B cell (primary cell): ENCODE results near the gene KRTAP5-8. TPM values are rescaled to one million over a fixed set of nuclear protein-coding genes. Genes with fewer than 3 reads are reported as not detected.

Experiments used
- ATAC-seq: fragments of 200-7000 bp; cut with Tn5 transposase; one replicate; pipeline ENCODE4 v1.10.0; 2021; ENCODE audit warnings: low read depth, mild to moderate bottlenecking, moderate number of reproducible peaks, moderate library complexity
- CTCF ChIA-PET: fragments of 350-600 bp; sonication (Branson Sonifier 250); formaldehyde crosslinking; loops from one replicate; lab custom pipeline; 2021; ENCODE audit warnings: antibody characterized with exemption, inconsistent platforms; lab: Charles Lee
- POLR2A ChIA-PET: fragments of 350-600 bp; sonication (Branson Sonifier 250); formaldehyde crosslinking; loops from one replicate; lab custom pipeline; 2021; ENCODE audit warnings: antibody characterized with exemption; lab: Charles Lee
- DNase-seq: peaks from one replicate; pipeline ENCODE4 v3.0.0; 2013
- H2AFZ ChIP-seq: 2 replicates; pipeline ENCODE4 v1.6.1; 2012; ENCODE audit warnings: mild to moderate bottlenecking, low read depth, low read length; ENCODE audit not compliant: insufficient read depth, poor library complexity, severe bottlenecking
- H3K27ac ChIP-seq, 2 donors: 1 replicate in 1 of 2; 2 replicates in 1 of 2; pipeline ENCODE4 v1.5.1; 2012 to 2013; ENCODE audit warnings: low read length in 2 of 2, mild to moderate bottlenecking in 2 of 2, moderate library complexity in 1 of 2
- H3K27me3 ChIP-seq, 4 experiments: fragments of 200-600 bp in 1 of 4; sonication (generic) in 1 of 4; replicated peaks in 1 of 4; 1 replicate in 2 of 4; 2 replicates in 2 of 4; pipeline versions ENCODE4 v1.6.1 to v1.7.0; 2013 to 2016; ENCODE audit warnings: low read length in 3 of 4, mild to moderate bottlenecking in 2 of 4, mixed read lengths in 1 of 4, moderate library complexity in 1 of 4; ENCODE audit not compliant: insufficient read depth in 4 of 4, control insufficient read depth in 3 of 4; ENCODE audit errors: control extremely low read depth in 1 of 4
- H3K36me3 ChIP-seq, 2 experiments: replicated peaks in 1 of 2; 1 replicate in 1 of 2; 2 replicates in 1 of 2; pipeline versions ENCODE4 v1.6.1 to v1.7.1; 2013; ENCODE audit warnings: low read length in 1 of 2; ENCODE audit not compliant: insufficient read depth in 2 of 2, control insufficient read depth in 1 of 2; ENCODE audit errors: control extremely low read depth in 1 of 2, extremely low read depth in 1 of 2
- H3K4me1 ChIP-seq, 2 donors: fragments of 200-600 bp in 1 of 2; sonication (generic) in 1 of 2; 1 replicate in 1 of 2; 2 replicates in 1 of 2; pipeline versions ENCODE4 v1.5.1 to v1.6.1; 2013 to 2017; ENCODE audit warnings: low read length in 2 of 2; ENCODE audit not compliant: control insufficient read depth in 2 of 2, insufficient read depth in 2 of 2
- H3K4me2 ChIP-seq: replicated peaks from 2 replicates; pipeline ENCODE3; 2012; ENCODE audit warnings: mild to moderate bottlenecking, low read depth, low read length; ENCODE audit not compliant: poor library complexity, severe bottlenecking
- H3K4me3 ChIP-seq, 5 experiments: fragments of 200-600 bp in 1 of 5; sonication (generic) in 1 of 5; 1 replicate in 3 of 5; 2 replicates in 2 of 5; pipeline versions ENCODE4 v1.5.1 to v1.7.0; 2011 to 2016; ENCODE audit warnings: low read length in 4 of 5, mild to moderate bottlenecking in 4 of 5, low read depth in 2 of 5, control low read depth in 1 of 5, moderate library complexity in 1 of 5; ENCODE audit not compliant: insufficient read depth in 1 of 5; ENCODE audit errors: control extremely low read depth in 1 of 5, extremely low read depth in 1 of 5
- H3K79me2 ChIP-seq: fragments of 200-600 bp; sonication (generic); one replicate; pipeline ENCODE4 v1.6.0; 2016; ENCODE audit warnings: low read length; ENCODE audit not compliant: control insufficient read depth, insufficient read depth
- H3K9ac ChIP-seq: fragments of 200-600 bp; sonication (generic); 2 replicates; pipeline ENCODE4 v1.6.1; 2017; ENCODE audit warnings: mild to moderate bottlenecking, low read length, moderate library complexity
- H3K9me3 ChIP-seq, 3 donors: one replicate each; pipeline versions ENCODE4 v1.6.1 to v1.7.1; 2013; ENCODE audit warnings: low read length in 2 of 3; ENCODE audit not compliant: control insufficient read depth in 2 of 3, insufficient read depth in 1 of 3; ENCODE audit errors: control extremely low read depth in 1 of 3
- H4K20me1 ChIP-seq: 2 replicates; pipeline ENCODE4 v1.6.0; 2012; ENCODE audit warnings: mild to moderate bottlenecking, low read length; ENCODE audit not compliant: insufficient read depth, control insufficient read depth, poor library complexity, severe bottlenecking
- H3K27ac Mint-ChIP-seq: one replicate; pipeline ENCODE4 v1.8.0; 2021; ENCODE audit warnings: mixed read lengths
- H3K27me3 Mint-ChIP-seq: one replicate; pipeline ENCODE4 v1.8.0; 2021; ENCODE audit warnings: mixed read lengths
- H3K4me1 Mint-ChIP-seq: one replicate; pipeline ENCODE4 v1.8.0; 2021; ENCODE audit warnings: mixed read lengths
- H3K4me3 Mint-ChIP-seq: one replicate; pipeline ENCODE4 v1.8.0; 2021; ENCODE audit warnings: mixed read lengths
- H3K9me3 Mint-ChIP-seq: one replicate; pipeline ENCODE4 v1.8.0; 2022; ENCODE audit warnings: mixed read lengths; ENCODE audit not compliant: insufficient read depth
- EZH2 ChIP-seq: IDR thresholded peaks from 2 replicates; pipeline ENCODE4 v1.6.1; 2012; ENCODE audit warnings: borderline replicate concordance, low read depth, mild to moderate bottlenecking, moderate library complexity, low read length; ENCODE audit not compliant: insufficient read depth, poor library complexity, severe bottlenecking
- WGBS: methylation state at CpG from one replicate; pipeline ENCODE4 v1.1.5; 2013; ENCODE audit warnings: missing lambda C conversion rate; ENCODE audit not compliant: insufficient coverage; 5-methylcytosine and 5-hydroxymethylcytosine counted together
- intact Hi-C: fragments of 100-400 bp; cut with micrococcal nuclease; formaldehyde crosslinking; loops from one replicate; pipeline ENCODE4 v1.10.0; 2022
- polyA plus RNA-seq: library from polyadenylated mRNA; depleted of rRNA; stranded (reverse); fragments of >200 nt; gene quantifications from 2 replicates; pipeline ENCODE4 v1.2.3, GENCODE V29; 2012
- total RNA-seq, 2 donors: library from RNA; stranded (reverse); fragments of 120-200 nt in 1 of 2; gene quantifications; 1 replicate in 1 of 2; 2 replicates in 1 of 2; pipeline versions ENCODE4 v1.2.3 to v1.2.4, GENCODE V29; 2013 to 2022
- TF ChIP-seq, protein P1 (sequence below): fragments of 200-600 bp; IDR thresholded peaks from one replicate; pipeline ENCODE4 v1.8.0; 2022; ENCODE audit warnings: antibody characterized with exemption, mild to moderate bottlenecking

The KRTAP5-8 gene
- total and polyA plus RNA-seq, 2 donors (not counting 1 experiment from before 2014, with no cell fraction given) = 0.10 to 0.49 TPM

DNA sequence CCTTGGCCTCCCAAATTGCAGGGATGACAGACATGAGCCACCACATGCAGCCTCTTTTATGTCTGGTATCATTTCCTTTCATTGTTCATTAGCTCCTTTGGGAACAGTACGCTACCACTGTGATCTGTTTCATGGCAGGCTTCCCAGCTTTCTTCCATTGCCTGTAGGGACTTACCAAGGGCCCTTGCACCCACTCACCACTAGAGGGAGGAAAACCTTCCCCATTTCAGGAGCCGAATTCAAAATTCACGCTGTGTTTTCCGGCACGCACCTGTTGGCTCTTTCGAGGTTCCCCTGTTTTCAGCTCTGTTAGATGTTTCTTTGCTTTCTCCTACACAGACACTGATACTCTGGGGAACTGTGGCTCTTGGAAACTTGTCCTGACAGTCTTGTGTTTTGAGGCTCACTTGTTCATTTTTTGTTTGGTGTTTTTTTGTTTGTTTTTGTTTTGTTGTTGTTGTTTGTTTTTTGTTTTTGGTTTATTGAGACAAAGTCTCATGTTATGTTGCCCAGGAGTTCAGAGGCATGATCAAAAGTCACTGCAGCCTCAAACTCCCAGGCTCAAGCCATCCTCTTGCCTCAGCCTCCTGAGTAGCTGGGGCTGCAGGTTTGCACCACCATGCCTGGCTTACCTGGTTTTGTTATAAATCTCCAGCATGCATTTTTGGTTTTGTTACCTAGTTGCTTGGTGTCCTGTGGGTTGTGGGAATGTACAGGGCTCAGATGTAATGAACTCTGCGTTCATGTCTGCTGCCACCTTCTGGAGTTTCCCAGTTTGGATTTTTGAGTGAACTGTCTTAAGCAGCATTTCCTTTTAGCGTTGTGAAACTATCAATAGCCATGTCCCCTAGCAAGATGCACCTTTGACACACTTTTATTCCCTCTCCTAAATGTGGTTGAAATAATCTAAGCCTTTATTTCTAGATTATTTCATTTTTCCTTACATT, 42.5 kb downstream of the KRTAP5-8 start:
- Histone ChIP-seq H3K27me3 (peaks cover 0 to 12% (median 0%) of the 10 kb centered on the region in 4 experiments), H3K9me3 (no peaks in the 10 kb centered on the region), H2AFZ (no peak overlapping the region), H4K20me1 (no peaks in the 10 kb centered on the region), H3K4me1 (peaks cover 0 to 2% of the 10 kb centered on the region in 2 donors), H3K79me2 (no peaks in the 10 kb centered on the region), H3K36me3 (no peaks in the 10 kb centered on the region), H3K27ac (no peak overlapping the region), H3K4me3 (no peak overlapping the region), H3K4me2 (no peak overlapping the region), H3K9ac (no peak overlapping the region)
- Mint-ChIP-seq H3K4me1 (peaks cover 3% of the 10 kb centered on the region), H3K9me3 (no peaks in the 10 kb centered on the region), H3K4me3 (no peak overlapping the region), H3K27ac (no peak overlapping the region), H3K27me3 (peaks cover 33% of the 10 kb centered on the region)
- intact Hi-C loops = no loop called here
- no CpG with 5 or more reads among the region's 8 CpGs for WGBS
- ChIA-PET CTCF (interaction anchor here (0.6 to 1.4 kb wide), 3 partner anchors 17 to 34 kb away, joined by 3 to 6 read pairs (median 3); no protein-coding TSS in a partner anchor), POLR2A (no interaction called here)
- TF ChIP-seq, protein P1, sequence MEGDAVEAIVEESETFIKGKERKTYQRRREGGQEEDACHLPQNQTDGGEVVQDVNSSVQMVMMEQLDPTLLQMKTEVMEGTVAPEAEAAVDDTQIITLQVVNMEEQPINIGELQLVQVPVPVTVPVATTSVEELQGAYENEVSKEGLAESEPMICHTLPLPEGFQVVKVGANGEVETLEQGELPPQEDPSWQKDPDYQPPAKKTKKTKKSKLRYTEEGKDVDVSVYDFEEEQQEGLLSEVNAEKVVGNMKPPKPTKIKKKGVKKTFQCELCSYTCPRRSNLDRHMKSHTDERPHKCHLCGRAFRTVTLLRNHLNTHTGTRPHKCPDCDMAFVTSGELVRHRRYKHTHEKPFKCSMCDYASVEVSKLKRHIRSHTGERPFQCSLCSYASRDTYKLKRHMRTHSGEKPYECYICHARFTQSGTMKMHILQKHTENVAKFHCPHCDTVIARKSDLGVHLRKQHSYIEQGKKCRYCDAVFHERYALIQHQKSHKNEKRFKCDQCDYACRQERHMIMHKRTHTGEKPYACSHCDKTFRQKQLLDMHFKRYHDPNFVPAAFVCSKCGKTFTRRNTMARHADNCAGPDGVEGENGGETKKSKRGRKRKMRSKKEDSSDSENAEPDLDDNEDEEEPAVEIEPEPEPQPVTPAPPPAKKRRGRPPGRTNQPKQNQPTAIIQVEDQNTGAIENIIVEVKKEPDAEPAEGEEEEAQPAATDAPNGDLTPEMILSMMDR = peak; percentile 75
- no peak for TF ChIP-seq EZH2
- ATAC-seq (no peak), DNase-seq (peak; percentile 30)

DNA sequence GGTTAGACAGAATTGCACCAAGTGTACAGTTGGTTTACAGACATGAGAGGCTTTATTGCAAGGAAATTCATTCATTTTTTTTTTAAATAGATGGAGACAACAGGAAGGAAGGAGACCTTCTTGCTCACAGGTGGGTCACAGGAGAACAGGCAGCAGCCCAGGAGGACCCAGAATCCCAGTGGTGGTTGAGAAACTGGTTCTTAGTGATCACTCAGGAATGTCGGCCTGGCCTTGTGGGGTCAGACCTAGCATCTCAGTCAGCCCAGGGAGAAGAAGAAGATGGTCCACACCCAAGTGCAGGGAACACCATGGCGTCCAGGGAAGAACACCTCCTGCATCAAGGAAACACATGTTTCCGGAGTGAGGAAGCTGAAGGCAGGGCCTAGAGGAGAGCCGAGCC, 44.0 kb downstream of the KRTAP5-8 start:
- H3K9ac ChIP-seq = no peak overlapping the region
- no peaks in the 10 kb centered on the region for H3K79me2 ChIP-seq
- POLR2A ChIA-PET = no interaction called here
- Mint-ChIP-seq H3K27ac (no peak overlapping the region), H3K4me3 (no peak overlapping the region), H3K4me1 (peaks cover 3% of the 10 kb centered on the region), H3K9me3 (no peaks in the 10 kb centered on the region), H3K27me3 (peaks cover 33% of the 10 kb centered on the region)
- DNase-seq = no peak
- H2AFZ ChIP-seq = no peak overlapping the region
- H3K27ac ChIP-seq = no peak overlapping the region
- intact Hi-C loops = no loop called here
- H3K4me2 ChIP-seq = no peak overlapping the region
- TF ChIP-seq EZH2 = no peak
- TF ChIP-seq, protein P1 = no peak
- no peaks in the 10 kb centered on the region for H3K9me3 ChIP-seq
- no peak overlapping the region for H3K4me3 ChIP-seq
- WGBS = 80% methylated on average over 4 of the region's 4 CpGs
- ATAC-seq = no peak
- peaks cover 0 to 2% of the 10 kb centered on the region in 2 donors for H3K4me1 ChIP-seq
- no peaks in the 10 kb centered on the region for H3K36me3 ChIP-seq
- CTCF ChIA-PET = no interaction called here
- no peaks in the 10 kb centered on the region for H4K20me1 ChIP-seq
- peaks cover 0 to 12% (median 0%) of the 10 kb centered on the region in 4 experiments for H3K27me3 ChIP-seq
